ENCODE data around the gene THRA. TPM values are rescaled to one million over a fixed set of nuclear protein-coding genes. Genes with fewer than 3 reads are reported as not detected.

The THRA gene
- total RNA-seq, 1 donor from 2014 or later: 37.0 TPM

GRCh38 chr17:40022497-40022896 lies 40.3 kb upstream of the THRA start:
- TF ChIP-seq, protein P1, sequence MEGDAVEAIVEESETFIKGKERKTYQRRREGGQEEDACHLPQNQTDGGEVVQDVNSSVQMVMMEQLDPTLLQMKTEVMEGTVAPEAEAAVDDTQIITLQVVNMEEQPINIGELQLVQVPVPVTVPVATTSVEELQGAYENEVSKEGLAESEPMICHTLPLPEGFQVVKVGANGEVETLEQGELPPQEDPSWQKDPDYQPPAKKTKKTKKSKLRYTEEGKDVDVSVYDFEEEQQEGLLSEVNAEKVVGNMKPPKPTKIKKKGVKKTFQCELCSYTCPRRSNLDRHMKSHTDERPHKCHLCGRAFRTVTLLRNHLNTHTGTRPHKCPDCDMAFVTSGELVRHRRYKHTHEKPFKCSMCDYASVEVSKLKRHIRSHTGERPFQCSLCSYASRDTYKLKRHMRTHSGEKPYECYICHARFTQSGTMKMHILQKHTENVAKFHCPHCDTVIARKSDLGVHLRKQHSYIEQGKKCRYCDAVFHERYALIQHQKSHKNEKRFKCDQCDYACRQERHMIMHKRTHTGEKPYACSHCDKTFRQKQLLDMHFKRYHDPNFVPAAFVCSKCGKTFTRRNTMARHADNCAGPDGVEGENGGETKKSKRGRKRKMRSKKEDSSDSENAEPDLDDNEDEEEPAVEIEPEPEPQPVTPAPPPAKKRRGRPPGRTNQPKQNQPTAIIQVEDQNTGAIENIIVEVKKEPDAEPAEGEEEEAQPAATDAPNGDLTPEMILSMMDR (conservative IDR thresholded peaks at IDR 0.05): no peak
- H3K9me3 Mint-ChIP-seq: no peaks in the 10 kb centered on the region
- no peak overlapping the region for H3K4me3 Mint-ChIP-seq
- no peak overlapping the region for H3K27ac Mint-ChIP-seq
- peaks cover 11% of the 10 kb centered on the region for H3K36me3 Mint-ChIP-seq
- DNase-seq (ENCODE audit: extremely low spot score, unreplicated experiment): no peak
- H3K27me3 Mint-ChIP-seq: no peaks in the 10 kb centered on the region
- peaks cover 19% of the 10 kb centered on the region for H3K4me1 Mint-ChIP-seq (ENCODE audit: unreplicated experiment)

GRCh38 chr17:40022961-40023541 lies 39.7 kb upstream of the THRA start:
- no peak overlapping the region for H3K4me3 Mint-ChIP-seq
- peaks cover 19% of the 10 kb centered on the region for H3K4me1 Mint-ChIP-seq (ENCODE audit: unreplicated experiment)
- no peaks in the 10 kb centered on the region for H3K9me3 Mint-ChIP-seq
- TF ChIP-seq, protein P1 (conservative IDR thresholded peaks at IDR 0.05): no peak
- no peak overlapping the region for H3K27ac Mint-ChIP-seq
- no peak for DNase-seq (ENCODE audit: extremely low spot score, unreplicated experiment)
- peaks cover 11% of the 10 kb centered on the region for H3K36me3 Mint-ChIP-seq
- H3K27me3 Mint-ChIP-seq: no peaks in the 10 kb centered on the region

DNA sequence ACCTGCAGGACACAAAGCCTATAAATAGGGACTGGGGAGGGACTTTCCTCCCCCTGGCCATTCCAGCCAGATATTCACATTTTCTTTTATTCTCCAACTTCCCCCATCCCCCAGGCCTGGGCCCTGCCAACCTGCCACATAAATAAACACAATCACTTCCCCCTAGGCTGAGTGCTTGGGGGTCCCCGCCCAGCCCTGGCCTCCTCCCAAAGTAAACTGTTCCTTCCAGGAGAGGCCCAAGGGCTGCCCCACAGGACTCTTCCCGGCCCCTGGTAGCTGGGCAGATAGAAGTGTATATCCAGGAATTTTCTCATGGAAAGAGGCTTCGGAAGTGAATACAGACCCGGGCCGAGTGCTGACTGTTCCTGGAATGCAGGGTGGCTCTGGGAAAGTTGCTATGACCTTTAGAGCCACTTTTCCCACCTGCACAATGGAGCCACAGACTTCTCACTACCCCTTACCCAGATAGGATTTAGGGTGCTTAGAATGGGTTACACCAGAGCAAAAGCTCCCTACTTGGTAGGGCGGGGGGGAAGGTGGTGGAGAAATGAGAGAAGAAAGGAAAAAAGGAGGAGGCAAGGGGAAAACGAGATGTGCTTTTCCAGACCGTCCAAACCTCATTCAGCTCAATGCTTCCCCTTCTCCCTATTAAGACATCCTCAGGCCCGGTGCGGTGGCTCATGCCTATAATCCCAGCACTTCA lies 39.0 kb upstream of the THRA start:
- H3K9me3 Mint-ChIP-seq: no peaks in the 10 kb centered on the region
- H3K36me3 Mint-ChIP-seq: peaks cover 11% of the 10 kb centered on the region
- TF ChIP-seq, protein P1 (conservative IDR thresholded peaks at IDR 0.05): no peak
- no peak for DNase-seq (ENCODE audit: extremely low spot score, unreplicated experiment)
- no peak overlapping the region for H3K27ac Mint-ChIP-seq
- no peaks in the 10 kb centered on the region for H3K27me3 Mint-ChIP-seq
- peaks cover 13% of the 10 kb centered on the region for H3K4me1 Mint-ChIP-seq (ENCODE audit: unreplicated experiment)
- no peak overlapping the region for H3K4me3 Mint-ChIP-seq

- no peak overlapping the region for H3K4me3 Mint-ChIP-seq
- no peak overlapping the region for H3K27ac Mint-ChIP-seq
- peaks cover 8% of the 10 kb centered on the region for H3K4me1 Mint-ChIP-seq (ENCODE audit: unreplicated experiment)
- peaks cover 15% of the 10 kb centered on the region for H3K36me3 Mint-ChIP-seq
- no peaks in the 10 kb centered on the region for H3K9me3 Mint-ChIP-seq
- H3K27me3 Mint-ChIP-seq: no peaks in the 10 kb centered on the region
- TF ChIP-seq, protein P1 (conservative IDR thresholded peaks at IDR 0.05): no peak
- DNase-seq (ENCODE audit: extremely low spot score, unreplicated experiment): no peak
Measured at GRCh38 chr17:40024901-40025300, 37.9 kb upstream of the THRA start.

- H3K4me3 Mint-ChIP-seq: no peak overlapping the region
- H3K27ac Mint-ChIP-seq: no peak overlapping the region
- DNase-seq (ENCODE audit: extremely low spot score, unreplicated experiment): no peak
- peaks cover 15% of the 10 kb centered on the region for H3K36me3 Mint-ChIP-seq
- no peaks in the 10 kb centered on the region for H3K27me3 Mint-ChIP-seq
- peaks cover 8% of the 10 kb centered on the region for H3K4me1 Mint-ChIP-seq (ENCODE audit: unreplicated experiment)
- H3K9me3 Mint-ChIP-seq: no peaks in the 10 kb centered on the region
- TF ChIP-seq, protein P1 (conservative IDR thresholded peaks at IDR 0.05): no peak
Measured at GRCh38 chr17:40025559-40025958, 37.2 kb upstream of the THRA start.
